ENCODE measurements around the gene MCUB.

The MCUB gene

DNA sequence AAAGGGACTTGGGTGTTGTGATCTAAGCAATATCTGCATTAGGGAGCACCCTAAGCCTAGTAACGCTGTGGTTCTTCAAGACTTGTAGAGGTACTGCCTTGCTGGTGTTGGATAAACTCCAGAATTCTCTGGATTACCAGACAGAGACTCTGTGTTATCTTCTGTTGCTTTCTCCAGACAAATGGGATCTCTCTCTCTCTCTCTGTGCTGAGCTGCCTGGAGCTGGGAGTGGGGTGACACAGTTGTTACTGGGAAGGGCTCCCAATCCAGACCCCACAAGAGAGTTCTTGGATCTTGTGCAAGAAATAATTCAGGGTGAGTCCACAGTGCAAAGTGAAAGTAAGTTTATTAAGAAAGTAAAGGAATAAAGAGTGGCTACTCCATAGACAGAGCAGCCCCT is 48.8 kb downstream of the MCUB start:
- 0 out of 2 replicates have a peak, but pooled peaks cover 6% of the 10 kb centered on the region for H3K9me3 ChIP-seq (ENCODE audit: insufficient read depth, low read depth, low read length)
- H2AFZ ChIP-seq (ENCODE audit: low read length), result no peak overlapping the region
- no peaks in the 10 kb centered on the region for H3K9me2 ChIP-seq (replicated peaks; ENCODE audit: low read depth, low read length)
- H4K20me1 ChIP-seq (ENCODE audit: insufficient read depth, low read length, poor library complexity, severe bottlenecking), result no peaks in the 10 kb centered on the region
- H3K4me3 ChIP-seq (ENCODE audit: low read length, poor library complexity, severe bottlenecking), result no peak overlapping the region
- no peaks in the 10 kb centered on the region for H3K36me3 ChIP-seq (ENCODE audit: insufficient read depth, low read length)
- no peaks in the 10 kb centered on the region for H3K79me2 ChIP-seq (ENCODE audit: insufficient read depth, low read length)
- TF ChIP-seq EZH2phosphoT487 (IDR thresholded peaks at IDR 0.05; ENCODE audit: borderline replicate concordance), result no peak
- no peak for TF ChIP-seq CTCF (conservative IDR thresholded peaks at IDR 0.05; ENCODE audit: low read length)
- H3K27me3 ChIP-seq (ENCODE audit: insufficient read depth, low read length, poor library complexity, severe bottlenecking), result no peaks in the 10 kb centered on the region
- no peaks in the 10 kb centered on the region for H3K4me1 ChIP-seq (ENCODE audit: insufficient read depth, low read length, poor library complexity, severe bottlenecking)
- no peaks in the 10 kb centered on the region for H3F3A ChIP-seq (ENCODE audit: low read depth)
- no peak overlapping the region for H3K4me2 ChIP-seq (ENCODE audit: low read depth, low read length, poor library complexity, severe bottlenecking)
- H3K9ac ChIP-seq (ENCODE audit: low read depth, low read length, poor library complexity, severe bottlenecking), result no peak overlapping the region

DNA sequence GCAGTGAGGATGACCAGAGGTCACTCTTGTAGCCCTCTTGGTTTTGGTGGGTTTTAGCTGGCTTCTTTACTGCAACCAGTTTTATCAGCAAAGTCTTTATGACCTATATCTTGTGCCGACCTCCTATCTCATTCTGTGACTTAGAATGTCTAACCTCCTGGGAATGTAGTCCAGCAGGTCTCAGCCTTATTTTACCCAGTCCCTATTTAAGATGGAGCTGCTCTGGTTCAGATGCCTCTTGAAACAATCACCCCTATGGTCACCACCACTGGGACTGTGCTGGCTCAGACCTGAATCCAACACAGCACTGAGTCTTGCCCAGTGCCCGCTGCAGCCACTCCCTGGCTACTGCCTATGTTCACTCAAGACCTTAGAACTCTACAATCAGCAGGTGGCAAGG is 49.4 kb downstream of the MCUB start:
- H3K4me3 ChIP-seq (ENCODE audit: low read length, poor library complexity, severe bottlenecking), result no peak overlapping the region
- TF ChIP-seq EZH2phosphoT487 (IDR thresholded peaks at IDR 0.05; ENCODE audit: borderline replicate concordance), result no peak
- no peak for TF ChIP-seq CTCF (conservative IDR thresholded peaks at IDR 0.05; ENCODE audit: low read length)
- H3K4me1 ChIP-seq (ENCODE audit: insufficient read depth, low read length, poor library complexity, severe bottlenecking), result no peaks in the 10 kb centered on the region
- no peaks in the 10 kb centered on the region for H3F3A ChIP-seq (ENCODE audit: low read depth)
- H3K4me2 ChIP-seq (ENCODE audit: low read depth, low read length, poor library complexity, severe bottlenecking), result no peak overlapping the region
- no peak overlapping the region for H3K9ac ChIP-seq (ENCODE audit: low read depth, low read length, poor library complexity, severe bottlenecking)
- no peak overlapping the region for H2AFZ ChIP-seq (ENCODE audit: low read length)
- H3K27me3 ChIP-seq (ENCODE audit: insufficient read depth, low read length, poor library complexity, severe bottlenecking), result no peaks in the 10 kb centered on the region
- H3K9me2 ChIP-seq (replicated peaks; ENCODE audit: low read depth, low read length), result no peaks in the 10 kb centered on the region
- H3K9me3 ChIP-seq (ENCODE audit: insufficient read depth, low read depth, low read length), result 0 out of 2 replicates have a peak, but pooled peaks cover 6% of the 10 kb centered on the region
- H4K20me1 ChIP-seq (ENCODE audit: insufficient read depth, low read length, poor library complexity, severe bottlenecking), result no peaks in the 10 kb centered on the region
- H3K36me3 ChIP-seq (ENCODE audit: insufficient read depth, low read length), result no peaks in the 10 kb centered on the region
- H3K79me2 ChIP-seq (ENCODE audit: insufficient read depth, low read length), result no peaks in the 10 kb centered on the region

DNA sequence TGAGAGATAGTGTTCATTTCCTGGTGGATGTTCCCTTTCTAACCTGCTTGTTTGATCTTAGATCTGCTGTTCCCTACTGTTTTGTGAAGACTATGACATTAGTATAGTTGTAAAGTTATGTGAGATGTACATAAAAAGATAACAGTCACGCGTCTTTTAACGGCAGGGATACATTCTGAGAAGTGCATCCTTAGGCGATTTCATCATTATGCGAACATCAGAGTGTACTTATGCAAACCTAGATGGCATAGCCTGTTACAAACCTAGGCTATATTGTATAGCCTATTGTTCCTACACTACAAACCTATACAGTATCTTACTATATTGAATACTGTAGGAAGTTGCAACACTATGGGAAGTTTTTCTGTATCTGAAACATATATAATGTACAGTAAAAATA is 50.4 kb downstream of the MCUB start:
- Histone ChIP-seq H3K4me2 (ENCODE audit: low read depth, low read length, poor library complexity, severe bottlenecking) (no peak overlapping the region), H3K9ac (ENCODE audit: low read depth, low read length, poor library complexity, severe bottlenecking) (no peak overlapping the region), H2AFZ (ENCODE audit: low read length) (no peak overlapping the region), H3K9me3 (ENCODE audit: insufficient read depth, low read depth, low read length) (0 out of 2 replicates have a peak, but pooled peaks cover 6% of the 10 kb centered on the region), H3K36me3 (ENCODE audit: insufficient read depth, low read length) (no peaks in the 10 kb centered on the region), H3K9me2 (replicated peaks; ENCODE audit: low read depth, low read length) (no peaks in the 10 kb centered on the region), H3F3A (ENCODE audit: low read depth) (no peaks in the 10 kb centered on the region), H4K20me1 (ENCODE audit: insufficient read depth, low read length, poor library complexity, severe bottlenecking) (no peaks in the 10 kb centered on the region), H3K79me2 (ENCODE audit: insufficient read depth, low read length) (no peaks in the 10 kb centered on the region), H3K27me3 (ENCODE audit: insufficient read depth, low read length, poor library complexity, severe bottlenecking) (no peaks in the 10 kb centered on the region), H3K4me3 (ENCODE audit: low read length, poor library complexity, severe bottlenecking) (no peak overlapping the region), H3K4me1 (ENCODE audit: insufficient read depth, low read length, poor library complexity, severe bottlenecking) (no peaks in the 10 kb centered on the region)
- TF ChIP-seq CTCF (conservative IDR thresholded peaks at IDR 0.05; ENCODE audit: low read length), result no peak
- TF ChIP-seq EZH2phosphoT487 (IDR thresholded peaks at IDR 0.05; ENCODE audit: borderline replicate concordance), result no peak

Measured in Loucy (cell line).